Esophagus muscularis mucosa (tissue), 4 donors: ENCODE measurements around the gene ANKRD16.

Source experiments
- CTCF ChIP-seq, 3 experiments: fragments of 200-600 bp in 2 of 3; fragments of 450-650 bp in 1 of 3; sonication (generic) in 2 of 3; IDR thresholded peaks; one replicate each; pipeline ENCODE4 v1.5.1; 2017 to 2019; ENCODE audit warnings: antibody characterized with exemption in 3 of 3, mild to moderate bottlenecking in 2 of 3, moderate library complexity in 1 of 3
- EP300 ChIP-seq: sonication (generic); formaldehyde crosslinking; IDR thresholded peaks from one replicate; pipeline ENCODE4 v1.6.1; 2017; ENCODE audit warnings: antibody characterized with exemption
- POLR2AphosphoS5 ChIP-seq, 2 donors: sonication (generic); formaldehyde crosslinking; IDR thresholded peaks; one replicate each; pipeline ENCODE4 v1.6.1; 2017; ENCODE audit warnings: antibody characterized with exemption in 2 of 2

GRCh38 chr10:5893321-5893720, 3.6 kb upstream of the ANKRD16 start:
- TF ChIP-seq POLR2AphosphoS5 (IDR thresholded peaks at IDR 0.05) (no peak), EP300 (no peak), CTCF (IDR thresholded peaks at IDR 0.05) (no peak)
